Measurements from ENCODE around the gene IL1RAPL2.

GRCh38 chrX:105711805-105712204, 1145.8 kb downstream of the IL1RAPL2 start:
- TF ChIP-seq CTCF (IDR thresholded peaks at IDR 0.05; ENCODE audit: insufficient read depth, low read length, poor library complexity, severe bottlenecking) (no peak), EZH2phosphoT487 (conservative IDR thresholded peaks at IDR 0.05; ENCODE audit: low read length) (no peak)

Data from SU-DHL-6 (cell line).